ENCODE results near the gene WDPCP.

DNA sequence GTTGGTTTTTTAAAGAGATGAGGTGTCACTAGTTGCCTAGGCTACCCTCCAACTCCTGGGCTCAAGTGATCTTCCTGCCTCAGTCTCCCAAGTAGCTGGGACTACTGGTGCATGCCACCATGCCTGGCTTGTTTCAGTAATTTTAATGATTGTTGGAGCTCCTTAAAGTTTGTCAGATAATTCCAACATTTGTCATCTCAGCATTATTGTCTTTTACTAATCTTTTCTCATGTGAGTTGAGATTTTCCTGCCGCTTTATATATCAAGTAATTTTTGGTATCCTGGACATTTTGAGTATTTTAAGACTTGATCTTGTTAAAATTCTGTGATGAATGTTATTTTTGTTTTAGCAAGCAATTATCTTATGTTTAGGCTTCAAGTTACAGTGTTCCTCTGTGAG, 429.0 kb downstream of the WDPCP start:
- TF ChIP-seq, protein P1, sequence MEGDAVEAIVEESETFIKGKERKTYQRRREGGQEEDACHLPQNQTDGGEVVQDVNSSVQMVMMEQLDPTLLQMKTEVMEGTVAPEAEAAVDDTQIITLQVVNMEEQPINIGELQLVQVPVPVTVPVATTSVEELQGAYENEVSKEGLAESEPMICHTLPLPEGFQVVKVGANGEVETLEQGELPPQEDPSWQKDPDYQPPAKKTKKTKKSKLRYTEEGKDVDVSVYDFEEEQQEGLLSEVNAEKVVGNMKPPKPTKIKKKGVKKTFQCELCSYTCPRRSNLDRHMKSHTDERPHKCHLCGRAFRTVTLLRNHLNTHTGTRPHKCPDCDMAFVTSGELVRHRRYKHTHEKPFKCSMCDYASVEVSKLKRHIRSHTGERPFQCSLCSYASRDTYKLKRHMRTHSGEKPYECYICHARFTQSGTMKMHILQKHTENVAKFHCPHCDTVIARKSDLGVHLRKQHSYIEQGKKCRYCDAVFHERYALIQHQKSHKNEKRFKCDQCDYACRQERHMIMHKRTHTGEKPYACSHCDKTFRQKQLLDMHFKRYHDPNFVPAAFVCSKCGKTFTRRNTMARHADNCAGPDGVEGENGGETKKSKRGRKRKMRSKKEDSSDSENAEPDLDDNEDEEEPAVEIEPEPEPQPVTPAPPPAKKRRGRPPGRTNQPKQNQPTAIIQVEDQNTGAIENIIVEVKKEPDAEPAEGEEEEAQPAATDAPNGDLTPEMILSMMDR (IDR thresholded peaks at IDR 0.05) = no peak
- TF ChIP-seq POLR2A (IDR thresholded peaks at IDR 0.05) (no peak), EP300 (IDR thresholded peaks at IDR 0.05) (no peak)

Data from ovary (tissue), 3 donors.